ENCODE results near the gene ADSS1.
"Not testable (repeated sequence)": the region's sequence is repeated elsewhere in the genome, so short reads cannot be mapped to it uniquely, and the experiment has no call there.

ADSS1 gene

DNA sequence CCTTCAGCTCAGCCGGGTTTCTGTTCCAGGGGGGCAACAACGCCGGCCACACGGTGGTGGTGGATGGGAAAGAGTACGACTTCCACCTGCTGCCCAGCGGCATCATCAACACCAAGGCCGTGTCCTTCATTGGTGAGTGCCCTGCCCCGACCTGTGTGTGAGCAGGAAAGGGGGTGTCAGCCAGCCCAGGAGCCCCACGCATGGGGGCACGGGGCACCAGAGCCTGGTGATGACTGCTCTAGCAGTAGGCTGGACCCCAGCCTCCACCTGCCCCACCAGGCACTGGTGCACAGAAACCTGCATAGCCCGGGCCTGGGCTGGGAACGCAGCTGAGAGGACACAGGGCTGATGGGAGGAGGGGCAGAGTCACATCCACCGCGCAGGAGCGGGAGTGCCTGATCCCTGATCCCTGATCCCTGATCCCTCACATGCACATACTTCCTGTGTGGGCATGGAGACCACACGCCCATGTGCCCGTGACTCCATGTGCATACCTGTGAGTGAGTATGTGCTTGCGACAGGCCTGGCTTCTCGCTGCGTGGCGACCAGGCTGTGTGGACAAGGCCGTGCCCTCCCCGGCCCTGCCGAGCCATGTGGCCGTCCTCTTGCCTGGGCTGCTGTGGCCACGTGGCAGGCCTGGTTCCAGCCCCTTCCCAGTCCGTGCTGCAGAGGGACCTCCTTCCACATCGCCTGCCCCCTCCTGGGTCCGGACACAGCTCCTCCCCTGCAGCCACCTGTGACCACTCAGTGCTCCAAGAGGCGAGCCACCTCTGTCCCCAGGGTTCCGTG is 11.2 kb downstream of the ADSS1 start:
- DNase-seq, result no peak

DNA sequence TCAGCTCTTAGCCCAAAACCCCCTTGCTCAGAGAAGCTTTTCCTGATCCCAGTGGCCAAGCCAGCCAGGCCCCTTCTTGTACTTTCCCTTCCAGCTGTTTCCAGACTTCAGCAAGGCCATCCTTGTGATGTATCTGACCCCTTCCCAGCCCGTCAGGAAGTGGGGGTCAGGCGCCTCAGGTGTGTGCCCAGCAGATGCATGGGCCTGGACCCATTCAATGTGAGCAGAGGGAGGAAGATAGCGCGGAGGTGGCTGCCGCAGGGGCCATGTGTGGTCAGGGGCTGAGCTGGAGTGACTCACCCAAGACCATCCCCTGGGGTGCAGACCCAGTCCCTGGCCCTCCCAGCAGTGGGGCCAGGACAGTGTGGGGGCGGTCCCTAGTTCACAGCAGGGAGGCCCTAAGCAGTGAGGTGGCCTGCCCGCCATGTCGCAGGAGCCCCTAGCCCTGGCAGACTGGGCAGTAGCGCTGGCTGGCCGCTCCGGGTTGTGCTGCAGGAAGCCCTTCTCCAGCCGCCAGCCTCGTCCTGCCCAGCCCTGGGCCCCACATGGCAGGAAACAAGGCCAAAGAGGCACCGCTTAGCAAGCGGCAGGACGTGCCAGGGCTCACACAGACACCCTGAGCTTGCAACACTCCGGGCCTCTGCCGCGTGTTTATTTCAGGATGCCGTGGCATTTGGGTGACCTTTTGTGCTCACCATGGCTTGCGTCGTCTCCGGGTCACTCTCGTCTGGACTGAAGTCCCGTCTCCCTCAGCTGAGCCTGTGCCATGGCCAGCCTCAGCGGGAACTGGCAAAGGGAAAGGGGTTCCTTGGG is 12.0 kb downstream of the ADSS1 start:
- DNase-seq, result no peak

DNA sequence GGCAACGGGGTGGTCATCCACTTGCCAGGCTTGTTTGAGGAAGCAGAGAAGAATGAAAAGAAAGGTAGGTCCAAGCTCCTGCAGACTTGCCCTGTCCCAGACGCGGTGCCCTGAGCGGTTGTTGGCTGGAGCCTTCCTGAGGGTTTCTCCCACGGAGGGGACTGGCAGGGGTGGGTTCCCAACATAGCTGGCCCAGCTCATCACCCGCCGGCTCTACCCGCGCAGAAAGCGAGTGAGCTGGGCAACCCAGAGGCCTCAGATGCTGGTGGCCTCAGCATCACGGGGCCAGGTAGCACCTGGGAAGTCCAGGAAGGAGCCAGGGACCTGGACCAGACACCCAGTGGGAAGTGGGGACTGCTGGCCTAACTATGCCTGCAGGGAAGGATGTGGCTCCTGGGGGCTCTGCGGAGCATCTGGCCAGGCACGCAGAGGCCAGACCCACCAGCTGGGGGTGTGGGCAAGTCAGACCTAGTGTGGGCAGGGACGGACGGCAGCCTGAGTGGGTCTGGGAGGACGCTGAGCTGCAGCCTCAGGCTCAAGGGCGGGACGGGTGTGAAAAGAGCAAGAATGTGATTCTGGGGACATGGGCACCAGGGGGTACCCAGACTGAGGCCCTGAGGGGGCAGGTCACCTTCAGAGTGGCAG is 14.5 kb downstream of the ADSS1 start:
- DNase-seq, result no peak

DNA sequence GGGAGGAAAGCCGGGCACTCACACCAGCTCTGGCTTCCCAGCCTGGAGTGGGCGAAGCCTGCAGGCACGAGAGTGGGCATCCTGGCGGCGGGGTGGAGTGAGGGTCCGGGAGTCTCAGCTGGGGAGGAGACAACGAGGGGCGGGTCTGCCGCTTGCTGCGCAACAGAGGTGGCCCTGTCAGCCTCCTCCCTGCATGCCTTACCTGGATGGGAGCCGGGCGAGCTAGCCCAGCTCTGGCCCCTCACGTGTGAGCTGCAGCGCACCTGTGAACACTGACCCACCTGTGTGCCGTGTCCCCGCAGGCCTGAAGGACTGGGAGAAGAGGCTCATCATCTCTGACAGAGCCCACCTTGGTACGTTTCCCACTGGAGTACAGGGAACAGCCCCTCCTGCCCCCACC is 15.0 kb downstream of the ADSS1 start:
- DNase-seq, result no peak

DNA sequence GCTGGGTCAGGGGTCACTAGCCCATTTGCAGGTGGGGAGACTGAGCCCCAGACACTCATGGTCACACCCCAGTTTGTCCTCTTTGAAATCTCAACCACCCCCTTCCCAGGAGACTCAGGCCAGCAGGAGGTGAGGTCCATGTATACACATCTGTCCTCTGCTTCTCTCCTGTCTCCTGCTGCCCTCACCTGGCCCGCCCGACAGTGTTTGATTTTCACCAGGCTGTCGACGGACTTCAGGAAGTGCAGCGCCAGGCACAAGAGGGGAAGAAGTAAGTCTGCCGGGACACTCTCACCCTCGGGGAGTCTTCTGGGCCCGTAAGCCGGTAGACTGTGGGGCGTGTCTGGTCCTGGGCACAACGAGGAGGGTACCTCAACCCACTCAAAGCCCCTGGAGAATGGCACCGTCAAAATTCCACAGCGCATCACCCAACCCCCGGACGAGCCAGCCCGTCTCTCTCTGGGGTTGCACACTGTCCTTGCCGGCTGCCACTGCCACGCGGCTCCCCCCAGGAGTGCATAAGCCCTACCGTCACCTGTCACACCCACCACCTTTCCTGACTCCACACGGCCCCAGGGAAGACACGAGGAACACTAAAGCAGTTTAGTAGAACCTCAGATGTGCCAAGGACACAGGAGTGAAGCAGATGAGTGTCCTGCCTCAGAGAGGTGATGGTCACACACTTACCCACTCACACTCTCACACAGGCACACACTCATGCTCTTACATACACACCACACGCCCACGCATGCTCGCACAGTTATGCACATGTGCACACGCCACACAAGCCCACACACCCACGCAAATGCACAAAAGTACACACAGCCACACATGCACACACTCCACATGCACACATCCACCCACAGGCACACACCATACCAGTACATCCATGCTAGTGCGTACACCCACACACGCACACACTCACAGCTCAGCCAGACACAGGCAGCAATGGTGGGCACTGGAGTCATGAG is 15.8 kb downstream of the ADSS1 start:
- DNase-seq, result no peak

DNA sequence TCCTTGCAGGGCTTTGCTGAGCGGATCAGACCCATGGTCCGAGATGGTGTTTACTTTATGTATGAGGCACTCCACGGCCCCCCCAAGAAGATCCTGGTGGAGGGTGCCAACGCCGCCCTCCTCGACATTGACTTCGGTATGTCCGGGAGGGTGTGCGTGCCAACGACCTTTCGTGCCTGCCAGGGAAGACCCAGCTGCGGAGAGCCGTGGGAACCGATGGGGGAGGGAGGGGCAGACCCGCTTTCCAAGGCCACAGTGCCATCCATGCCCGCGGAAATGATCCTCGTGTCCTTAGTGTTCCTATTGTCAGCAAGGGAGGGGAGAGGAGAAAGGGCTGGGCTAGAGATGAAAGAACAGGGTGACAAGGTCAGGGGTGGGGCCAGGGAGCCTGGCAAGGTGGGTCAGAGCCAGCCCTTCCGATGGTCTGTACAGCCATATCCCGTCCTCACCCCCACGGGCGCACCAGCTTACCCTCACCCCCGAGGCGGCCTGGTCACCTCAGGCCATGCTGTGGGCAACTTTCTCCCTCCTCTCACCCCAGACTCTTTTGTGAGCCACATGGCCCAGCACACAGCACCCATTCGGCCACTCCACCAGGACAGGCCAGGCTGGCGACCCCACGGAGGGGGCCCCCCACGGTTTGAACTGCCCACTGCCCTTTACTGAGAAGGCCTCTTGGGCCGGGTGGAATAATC is 17.2 kb downstream of the ADSS1 start:
- no peak for DNase-seq

DNA sequence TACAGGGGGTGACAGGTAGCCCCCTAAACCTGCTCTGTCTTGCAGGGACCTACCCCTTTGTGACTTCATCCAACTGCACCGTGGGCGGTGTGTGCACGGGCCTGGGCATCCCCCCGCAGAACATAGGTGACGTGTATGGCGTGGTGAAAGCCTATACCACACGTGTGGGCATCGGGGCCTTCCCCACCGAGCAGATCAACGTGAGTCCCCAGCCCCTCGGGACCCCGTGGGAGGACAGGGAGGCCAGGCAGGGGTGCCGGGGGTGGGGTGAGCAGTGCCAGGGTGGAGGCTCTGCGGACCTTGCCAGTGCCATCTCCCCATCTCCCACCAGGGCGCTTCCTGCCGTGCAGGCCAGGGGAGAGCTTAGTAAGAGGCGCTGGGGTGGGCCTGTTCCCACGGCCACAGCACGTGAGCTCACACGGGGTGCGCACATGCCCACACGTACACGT is 17.8 kb downstream of the ADSS1 start:
- no peak for DNase-seq

DNA sequence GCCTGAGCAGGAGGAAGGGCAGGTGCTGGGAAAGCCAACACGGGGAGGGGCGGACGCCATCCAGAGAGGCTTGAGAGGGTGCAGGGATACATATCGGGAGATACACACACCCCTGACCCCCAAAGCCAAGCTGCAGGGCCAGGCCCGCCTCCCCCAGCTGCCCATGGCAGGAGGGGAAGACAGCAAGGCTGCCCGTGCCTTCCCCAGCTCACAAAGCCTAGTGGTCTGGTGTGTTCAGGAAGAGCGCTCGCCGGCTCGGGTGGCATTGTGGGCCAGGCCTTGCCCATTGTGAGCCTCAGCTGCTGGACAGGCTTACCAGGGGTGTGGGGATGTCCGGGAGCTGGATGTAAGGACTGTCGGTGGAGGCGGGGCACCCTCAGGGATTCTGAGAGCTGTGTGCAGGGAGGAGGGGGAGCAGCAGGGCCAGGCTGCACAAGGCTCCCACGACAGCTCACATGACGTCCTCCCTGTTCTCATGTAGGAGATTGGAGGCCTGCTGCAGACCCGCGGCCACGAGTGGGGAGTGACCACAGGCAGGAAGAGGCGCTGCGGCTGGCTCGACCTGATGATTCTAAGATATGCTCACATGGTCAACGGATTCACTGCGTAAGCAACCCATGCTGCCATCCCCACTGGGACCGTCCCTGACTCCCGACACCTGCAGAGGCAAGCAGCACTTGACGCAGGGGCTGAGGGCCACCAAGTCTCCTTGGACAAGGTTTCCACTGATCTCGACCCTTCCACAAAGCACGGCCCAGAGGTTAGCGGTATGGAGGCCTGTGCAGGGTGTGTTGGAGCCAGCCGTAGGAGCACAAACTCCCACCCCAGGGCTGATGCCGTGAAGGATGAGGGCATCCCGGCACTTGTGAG is 18.8 kb downstream of the ADSS1 start:
- no peak for DNase-seq

DNA sequence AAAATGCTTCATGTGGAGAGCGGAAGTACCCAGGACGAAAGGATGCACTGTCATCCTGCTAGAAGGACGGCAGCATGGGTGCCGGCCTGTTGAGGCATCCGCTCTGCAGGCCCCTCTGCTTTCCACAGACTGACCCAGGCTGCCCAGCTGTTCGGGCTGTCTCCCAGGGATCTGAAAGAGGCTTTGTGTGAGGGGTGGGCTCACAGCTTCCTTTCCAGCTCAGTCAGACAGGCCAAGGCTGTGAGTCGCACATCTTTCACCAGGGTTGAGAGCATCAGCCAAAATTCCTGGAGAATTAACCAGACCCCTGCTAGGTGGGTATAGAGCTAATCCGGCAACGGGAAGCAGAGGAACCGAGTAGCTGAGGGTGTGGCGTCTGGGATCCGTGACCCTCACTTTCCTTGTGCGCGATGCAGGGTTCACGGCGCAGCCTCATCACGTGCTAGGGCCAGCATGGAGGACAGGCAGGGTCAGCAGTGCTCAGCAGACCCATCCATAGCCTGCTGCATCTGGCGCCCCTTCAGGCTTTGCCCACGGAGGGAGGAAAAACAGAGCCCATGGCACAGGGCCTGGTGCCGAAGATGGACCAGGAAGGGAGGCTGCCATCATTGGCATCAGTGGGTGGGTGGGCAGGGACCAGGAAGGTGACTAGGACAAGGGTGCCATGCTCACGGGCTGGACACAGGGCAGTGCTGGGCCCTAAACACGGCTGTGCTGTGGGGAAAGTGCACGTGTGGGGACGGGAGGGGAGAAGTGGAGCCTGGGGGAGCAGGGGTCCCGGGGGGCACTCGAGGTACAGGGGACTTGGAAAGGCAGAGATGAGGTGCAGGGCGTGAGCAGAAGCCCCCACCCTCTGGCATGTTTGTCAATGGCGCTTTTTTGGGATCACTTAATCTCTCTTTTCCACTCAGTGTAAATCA is 19.7 kb downstream of the ADSS1 start:
- no peak for DNase-seq

DNA sequence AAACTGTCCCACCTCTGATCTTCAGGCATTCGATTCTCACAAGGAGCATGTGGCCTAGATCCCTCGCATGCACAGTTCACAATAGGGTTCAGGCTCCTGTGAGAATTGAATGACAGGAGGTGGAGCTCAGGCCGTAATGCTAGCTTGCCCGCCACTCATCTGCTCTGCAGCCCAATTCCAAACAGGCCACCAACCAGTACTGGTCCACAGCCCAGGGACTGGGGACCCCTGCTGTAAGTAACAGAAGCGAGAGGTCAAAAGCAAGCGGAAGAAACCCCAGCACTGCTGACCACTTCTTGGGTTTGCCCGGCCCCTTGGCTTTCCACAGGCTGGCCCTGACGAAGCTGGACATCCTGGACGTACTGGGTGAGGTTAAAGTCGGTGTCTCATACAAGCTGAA is 20.5 kb downstream of the ADSS1 start:
- DNase-seq, result no peak

DNA sequence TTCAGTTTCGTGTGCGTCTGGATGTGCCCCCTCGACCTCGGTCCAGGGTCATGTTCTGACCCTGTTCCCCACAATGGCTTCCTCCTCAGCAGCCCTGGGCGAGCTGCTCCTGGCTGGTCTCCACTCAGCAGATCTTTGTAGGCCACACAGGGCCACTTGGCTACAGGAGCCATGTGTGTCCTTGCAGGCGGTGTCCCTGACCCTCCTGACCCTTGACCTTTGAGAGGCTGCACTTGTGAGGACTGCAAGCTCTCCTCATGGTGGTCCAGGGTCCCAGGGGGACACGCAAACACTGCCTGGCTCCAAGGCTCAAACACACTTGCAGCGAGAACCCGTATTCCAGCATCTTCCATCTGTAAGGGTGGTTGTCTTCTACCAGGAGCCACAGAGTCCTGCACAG is 21.4 kb downstream of the ADSS1 start:
- DNase-seq, result no peak

DNA sequence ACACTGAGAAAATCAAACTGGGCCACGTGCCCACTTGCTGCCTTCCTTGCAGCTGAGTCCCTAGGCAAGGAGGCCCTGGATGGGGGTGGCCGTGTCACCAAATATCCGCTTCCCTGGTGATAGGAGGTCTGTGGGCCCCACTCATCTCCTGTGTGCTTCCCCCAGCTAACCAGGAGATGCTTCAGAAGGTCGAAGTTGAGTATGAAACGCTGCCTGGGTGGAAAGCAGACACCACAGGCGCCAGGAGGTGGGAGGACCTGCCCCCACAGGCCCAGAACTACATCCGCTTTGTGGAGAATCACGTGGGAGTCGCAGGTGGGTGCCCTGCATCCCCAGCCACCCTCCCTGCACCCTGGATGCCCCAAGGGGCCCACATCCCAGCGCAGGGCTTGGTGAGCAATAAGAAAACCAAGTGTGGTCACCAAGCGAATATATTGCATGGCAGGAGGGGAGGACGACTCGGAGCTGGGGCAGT is 22.1 kb downstream of the ADSS1 start:
- DNase-seq, result no peak

DNA sequence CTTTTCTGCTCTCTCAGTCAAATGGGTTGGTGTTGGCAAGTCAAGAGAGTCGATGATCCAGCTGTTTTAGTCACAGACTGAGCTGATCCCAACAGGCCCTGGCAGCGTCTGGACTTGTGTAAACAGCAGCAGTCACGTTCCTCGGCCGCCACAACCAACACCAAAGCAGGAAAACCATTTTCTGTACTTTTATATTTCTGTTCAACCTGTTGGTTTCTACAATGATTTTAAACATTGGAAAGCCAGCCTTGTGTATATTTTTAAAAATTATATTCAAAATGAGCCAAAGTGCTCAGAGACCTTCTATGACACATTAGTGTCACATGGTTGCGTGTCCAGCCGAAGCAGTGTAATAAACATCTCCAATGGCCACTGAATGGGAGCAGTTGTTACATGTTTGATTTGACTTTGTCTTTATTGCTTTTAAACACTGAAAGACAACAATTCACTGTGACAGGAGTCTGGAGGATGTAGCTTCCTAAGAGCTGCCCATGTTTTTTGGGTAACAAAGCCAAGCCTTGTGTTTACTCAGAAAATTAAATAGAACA is 23.0 kb downstream of the ADSS1 start:
- no peak for DNase-seq

DNA sequence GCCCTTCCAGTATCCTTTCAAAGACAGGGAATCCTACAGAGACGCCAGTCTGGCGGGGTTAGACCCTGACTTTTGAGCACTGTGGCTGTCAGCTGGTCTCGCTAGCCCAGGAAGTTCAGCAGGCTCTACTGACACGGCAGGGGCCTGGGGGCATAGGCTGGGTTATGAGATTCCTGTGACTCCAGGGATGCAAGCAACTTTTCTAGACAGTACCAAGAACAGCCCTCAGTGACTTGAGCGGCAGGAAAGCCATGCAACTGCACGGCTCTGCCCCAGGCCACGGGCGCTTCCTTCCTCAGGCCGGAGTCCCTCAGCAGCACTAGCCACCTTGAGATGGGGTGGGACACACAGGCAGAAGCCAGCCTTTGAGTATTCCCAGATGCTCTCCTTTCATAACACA is 23.8 kb downstream of the ADSS1 start:
- DNase-seq, result no peak

DNA sequence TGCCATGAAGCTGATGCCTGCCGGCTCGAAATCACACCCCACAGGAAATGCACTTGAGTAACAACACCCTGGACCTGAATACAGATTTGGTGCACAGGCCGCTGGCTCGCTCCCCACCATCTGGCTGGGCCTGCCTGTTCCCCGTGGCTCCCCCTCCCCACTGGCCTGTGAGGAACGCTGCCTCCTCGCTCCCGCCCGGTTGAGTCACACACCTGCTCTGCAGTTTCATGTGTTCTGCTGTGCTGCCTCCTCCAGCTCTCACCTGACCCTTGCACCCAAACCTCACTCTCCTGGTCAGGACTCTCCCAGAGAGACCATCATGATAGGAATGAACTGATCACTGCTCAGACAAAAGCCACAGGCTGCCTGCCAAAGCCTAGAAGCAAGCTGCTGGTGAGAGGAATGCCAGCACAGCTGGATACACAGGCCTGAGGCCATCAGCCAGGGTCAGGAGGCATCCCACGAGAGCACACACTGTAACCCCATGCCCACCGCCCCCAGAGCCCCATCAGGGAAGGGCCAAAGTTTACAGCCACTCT is 25.2 kb downstream of the ADSS1 start:
- DNase-seq, result no peak

DNA sequence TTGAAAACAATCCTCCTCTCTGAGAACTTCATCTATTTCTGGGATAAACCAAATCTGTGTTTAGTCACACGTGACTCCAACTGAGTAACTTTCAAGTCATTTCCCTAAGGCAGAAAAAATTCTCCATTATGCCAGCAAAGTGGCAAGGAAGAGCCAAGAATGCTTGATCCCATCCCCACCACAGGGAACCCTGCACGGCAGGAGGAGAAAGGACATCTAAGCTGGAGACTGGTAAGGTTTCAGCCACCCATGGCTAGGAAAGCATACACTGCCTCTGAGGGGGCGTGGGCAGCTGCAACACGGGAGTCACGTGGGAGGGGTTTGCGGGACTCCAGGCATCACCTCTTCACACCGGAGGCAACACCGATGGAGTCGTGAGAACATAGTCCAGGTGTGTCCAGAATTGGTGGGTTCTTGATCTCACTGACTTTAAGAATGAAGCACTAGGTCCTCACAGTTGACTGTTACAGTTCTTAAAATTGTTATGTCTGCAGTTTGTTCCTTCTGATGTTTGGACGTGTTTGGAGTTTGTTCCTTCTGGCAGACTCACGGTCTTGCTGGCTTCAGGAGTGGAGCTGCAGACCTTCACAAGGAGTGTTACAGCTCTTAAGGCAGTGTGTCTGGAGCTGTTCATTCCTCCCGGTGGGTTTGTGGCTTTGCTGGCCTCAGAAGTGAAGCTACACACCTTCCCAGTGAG is 26.2 kb downstream of the ADSS1 start:
- DNase-seq, result no peak

DNA sequence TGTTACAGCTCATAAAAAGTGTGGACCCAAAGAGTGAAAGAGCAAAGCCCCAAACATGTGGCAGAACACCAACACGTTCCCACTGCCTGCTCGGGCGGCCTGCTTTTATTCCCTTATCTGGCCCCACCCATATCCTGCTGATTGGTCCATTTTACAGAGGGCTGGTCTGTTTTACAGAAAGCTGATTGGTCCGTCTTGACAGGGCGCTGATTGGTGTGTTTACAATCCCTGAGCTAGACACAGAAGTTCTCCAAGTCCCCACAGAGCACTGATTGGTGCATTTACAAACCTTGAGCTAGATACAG is 26.7 kb downstream of the ADSS1 start:
- not testable (repeated sequence) for DNase-seq
